Measurements from ENCODE around the gene HDLBP.

Gene HDLBP

GRCh38 chr2:241267249-241268067 lies 48.0 kb downstream of the HDLBP start:
- Histone ChIP-seq H3K4me2 (ENCODE audit: insufficient read depth, low read length, poor library complexity, severe bottlenecking) (no peak overlapping the region), H2BK12ac (ENCODE audit: low read length) (no peak overlapping the region), H3K27me3 (ENCODE audit: control insufficient read depth in 3 of 3, insufficient read depth in 3 of 3, low read depth in 1 of 3, low read length in 3 of 3) (no peaks in the 10 kb centered on the region), H3K27ac (replicated peaks; ENCODE audit: low read length) (no peak overlapping the region), H2BK5ac (ENCODE audit: low read length) (no peak overlapping the region), H4K8ac (ENCODE audit: low read depth, low read length) (no peak overlapping the region), H2AFZ (ENCODE audit: low read length) (no peak overlapping the region), H3K14ac (ENCODE audit: low read length) (no peak overlapping the region), H3K79me1 (ENCODE audit: low read depth, low read length) (peaks cover 5% of the 10 kb centered on the region), H3K4ac (ENCODE audit: low read length) (no peak overlapping the region), H4K91ac (ENCODE audit: low read depth, low read length, poor library complexity) (no peak overlapping the region), H2BK15ac (ENCODE audit: low read length) (no peak overlapping the region), H3K18ac (ENCODE audit: low read length) (no peak overlapping the region), H3K9me3 (replicated peaks in 1 of 2; ENCODE audit: control insufficient read depth in 2 of 2, insufficient read depth in 1 of 2, low read depth in 1 of 2, low read length in 2 of 2) (no peaks in the 10 kb centered on the region), H2AK5ac (ENCODE audit: low read depth, low read length) (no peak overlapping the region), H3K9ac (ENCODE audit: low read depth, low read length, poor library complexity) (no peak overlapping the region), H3K23ac (ENCODE audit: low read depth, low read length, poor library complexity) (no peak overlapping the region), H2BK120ac (ENCODE audit: low read depth, low read length) (no peak overlapping the region), H3K36me3 (replicated peaks in 1 of 2; ENCODE audit: control insufficient read depth in 2 of 2, insufficient read depth in 2 of 2, low read length in 2 of 2) (peaks cover 19 to 66% of the 10 kb centered on the region in 2 donors), H3K4me3 (ENCODE audit: low read length in 2 of 2) (no peak overlapping the region), H3K4me1 (ENCODE audit: control insufficient read depth in 2 of 2, insufficient read depth in 1 of 2, low read depth in 1 of 2, low read length in 2 of 2) (peaks cover 0 to 5% of the 10 kb centered on the region in 2 donors)
- DNase-seq (ENCODE audit: low spot score): no peak
- no CpG with 5 or more reads among the region's 12 CpGs for whole genome bisulfite sequencing, 2 donors (ENCODE audit: extremely low coverage in 2 of 2, insufficient read length in 2 of 2, insufficient replicate concordance in 1 of 2)

GRCh38 chr2:241265506-241265905 lies 50.0 kb downstream of the HDLBP start:
- no CpG with 5 or more reads among the region's 5 CpGs for WGBS, 2 donors (ENCODE audit: extremely low coverage in 2 of 2, insufficient read length in 2 of 2, insufficient replicate concordance in 1 of 2)
- no peaks in the 10 kb centered on the region for H3K4me1 ChIP-seq (ENCODE audit: control insufficient read depth in 2 of 2, insufficient read depth in 1 of 2, low read depth in 1 of 2, low read length in 2 of 2)
- H3K18ac ChIP-seq (ENCODE audit: low read length): no peak overlapping the region
- no peak overlapping the region for H2BK15ac ChIP-seq (ENCODE audit: low read length)
- H3K4me3 ChIP-seq (ENCODE audit: low read length in 2 of 2): no peak overlapping the region
- no peak overlapping the region for H2BK5ac ChIP-seq (ENCODE audit: low read length)
- no peak overlapping the region for H3K4ac ChIP-seq (ENCODE audit: low read length)
- H3K79me1 ChIP-seq (ENCODE audit: low read depth, low read length): peaks cover 4% of the 10 kb centered on the region
- no peak for DNase-seq (ENCODE audit: low spot score)
- no peak overlapping the region for H2BK120ac ChIP-seq (ENCODE audit: low read depth, low read length)
- no peak overlapping the region for H3K9ac ChIP-seq (ENCODE audit: low read depth, low read length, poor library complexity)
- no peak overlapping the region for H3K23ac ChIP-seq (ENCODE audit: low read depth, low read length, poor library complexity)
- H2AK5ac ChIP-seq (ENCODE audit: low read depth, low read length): no peak overlapping the region
- no peak overlapping the region for H3K4me2 ChIP-seq (ENCODE audit: insufficient read depth, low read length, poor library complexity, severe bottlenecking)
- no peak overlapping the region for H3K14ac ChIP-seq (ENCODE audit: low read length)
- H4K8ac ChIP-seq (ENCODE audit: low read depth, low read length): no peak overlapping the region
- no peaks in the 10 kb centered on the region for H3K9me3 ChIP-seq (replicated peaks in 1 of 2; ENCODE audit: control insufficient read depth in 2 of 2, insufficient read depth in 1 of 2, low read depth in 1 of 2, low read length in 2 of 2)
- H3K27me3 ChIP-seq (ENCODE audit: control insufficient read depth in 3 of 3, insufficient read depth in 3 of 3, low read depth in 1 of 3, low read length in 3 of 3): no peaks in the 10 kb centered on the region
- no peak overlapping the region for H3K27ac ChIP-seq (replicated peaks; ENCODE audit: low read length)
- no peak overlapping the region for H4K91ac ChIP-seq (ENCODE audit: low read depth, low read length, poor library complexity)
- no peak overlapping the region for H2AFZ ChIP-seq (ENCODE audit: low read length)
- H2BK12ac ChIP-seq (ENCODE audit: low read length): no peak overlapping the region
- peaks cover 33 to 85% of the 10 kb centered on the region in 2 donors for H3K36me3 ChIP-seq (replicated peaks in 1 of 2; ENCODE audit: control insufficient read depth in 2 of 2, insufficient read depth in 2 of 2, low read length in 2 of 2)

GRCh38 chr2:241263061-241263460 lies 52.4 kb downstream of the HDLBP start:
- Histone ChIP-seq H3K79me1 (ENCODE audit: low read depth, low read length) (peaks cover 4% of the 10 kb centered on the region), H3K9ac (ENCODE audit: low read depth, low read length, poor library complexity) (no peak overlapping the region), H3K4me2 (ENCODE audit: insufficient read depth, low read length, poor library complexity, severe bottlenecking) (no peak overlapping the region), H2BK15ac (ENCODE audit: low read length) (no peak overlapping the region), H3K4ac (ENCODE audit: low read length) (no peak overlapping the region), H2BK12ac (ENCODE audit: low read length) (no peak overlapping the region), H2AK5ac (ENCODE audit: low read depth, low read length) (no peak overlapping the region), H3K18ac (ENCODE audit: low read length) (no peak overlapping the region), H4K91ac (ENCODE audit: low read depth, low read length, poor library complexity) (no peak overlapping the region), H3K4me3 (ENCODE audit: low read length in 2 of 2) (no peak overlapping the region), H3K36me3 (replicated peaks in 1 of 2; ENCODE audit: control insufficient read depth in 2 of 2, insufficient read depth in 2 of 2, low read length in 2 of 2) (peaks cover 39 to 94% of the 10 kb centered on the region in 2 donors), H3K27ac (replicated peaks; ENCODE audit: low read length) (no peak overlapping the region), H2BK120ac (ENCODE audit: low read depth, low read length) (no peak overlapping the region), H3K23ac (ENCODE audit: low read depth, low read length, poor library complexity) (no peak overlapping the region), H3K14ac (ENCODE audit: low read length) (no peak overlapping the region), H3K9me3 (replicated peaks in 1 of 2; ENCODE audit: control insufficient read depth in 2 of 2, insufficient read depth in 1 of 2, low read depth in 1 of 2, low read length in 2 of 2) (no peaks in the 10 kb centered on the region), H3K27me3 (ENCODE audit: control insufficient read depth in 3 of 3, insufficient read depth in 3 of 3, low read depth in 1 of 3, low read length in 3 of 3) (no peaks in the 10 kb centered on the region), H2BK5ac (ENCODE audit: low read length) (no peak overlapping the region), H3K4me1 (ENCODE audit: control insufficient read depth in 2 of 2, insufficient read depth in 1 of 2, low read depth in 1 of 2, low read length in 2 of 2) (no peaks in the 10 kb centered on the region), H4K8ac (ENCODE audit: low read depth, low read length) (no peak overlapping the region), H2AFZ (ENCODE audit: low read length) (no peak overlapping the region)
- no CpG with 5 or more reads among the region's 7 CpGs for WGBS, 2 donors (ENCODE audit: extremely low coverage in 2 of 2, insufficient read length in 2 of 2, insufficient replicate concordance in 1 of 2)
- DNase-seq (ENCODE audit: low spot score): no peak

- peaks cover 42 to 94% of the 10 kb centered on the region in 2 donors for H3K36me3 ChIP-seq (replicated peaks in 1 of 2; ENCODE audit: control insufficient read depth in 2 of 2, insufficient read depth in 2 of 2, low read length in 2 of 2)
- no peak overlapping the region for H3K27ac ChIP-seq (replicated peaks; ENCODE audit: low read length)
- no CpG with 5 or more reads among the region's 4 CpGs for WGBS, 2 donors (ENCODE audit: extremely low coverage in 2 of 2, insufficient read length in 2 of 2, insufficient replicate concordance in 1 of 2)
These were observed 53.8 kb downstream of the HDLBP start for GRCh38 chr2:241261628-241262027.

More at GRCh38 chr2:241261628-241262027, 53.8 kb downstream of the HDLBP start:
- H2AFZ ChIP-seq (ENCODE audit: low read length): no peak overlapping the region
- H2BK120ac ChIP-seq (ENCODE audit: low read depth, low read length): no peak overlapping the region
- H4K91ac ChIP-seq (ENCODE audit: low read depth, low read length, poor library complexity): no peak overlapping the region
- H3K4ac ChIP-seq (ENCODE audit: low read length): no peak overlapping the region
- H3K9me3 ChIP-seq (replicated peaks in 1 of 2; ENCODE audit: control insufficient read depth in 2 of 2, insufficient read depth in 1 of 2, low read depth in 1 of 2, low read length in 2 of 2): no peaks in the 10 kb centered on the region
- no peak overlapping the region for H2BK15ac ChIP-seq (ENCODE audit: low read length)
- no peak overlapping the region for H3K4me3 ChIP-seq (ENCODE audit: low read length in 2 of 2)
- H3K14ac ChIP-seq (ENCODE audit: low read length): no peak overlapping the region
- H3K4me1 ChIP-seq (ENCODE audit: control insufficient read depth in 2 of 2, insufficient read depth in 1 of 2, low read depth in 1 of 2, low read length in 2 of 2): no peaks in the 10 kb centered on the region
- no peak overlapping the region for H3K4me2 ChIP-seq (ENCODE audit: insufficient read depth, low read length, poor library complexity, severe bottlenecking)
- DNase-seq (ENCODE audit: low spot score): no peak
- H2BK5ac ChIP-seq (ENCODE audit: low read length): no peak overlapping the region
- no peak overlapping the region for H4K8ac ChIP-seq (ENCODE audit: low read depth, low read length)
- peaks cover 4% of the 10 kb centered on the region for H3K79me1 ChIP-seq (ENCODE audit: low read depth, low read length)
- no peak overlapping the region for H2BK12ac ChIP-seq (ENCODE audit: low read length)
- H3K23ac ChIP-seq (ENCODE audit: low read depth, low read length, poor library complexity): no peak overlapping the region
- H3K9ac ChIP-seq (ENCODE audit: low read depth, low read length, poor library complexity): no peak overlapping the region
- H2AK5ac ChIP-seq (ENCODE audit: low read depth, low read length): no peak overlapping the region
- H3K18ac ChIP-seq (ENCODE audit: low read length): no peak overlapping the region
- no peaks in the 10 kb centered on the region for H3K27me3 ChIP-seq (ENCODE audit: control insufficient read depth in 3 of 3, insufficient read depth in 3 of 3, low read depth in 1 of 3, low read length in 3 of 3)
